ENCODE data around the gene INTS4.
"Not testable (repeated sequence)": the region's sequence is repeated elsewhere in the genome, so short reads cannot be mapped to it uniquely, and the experiment has no call there.

INTS4 gene

DNA sequence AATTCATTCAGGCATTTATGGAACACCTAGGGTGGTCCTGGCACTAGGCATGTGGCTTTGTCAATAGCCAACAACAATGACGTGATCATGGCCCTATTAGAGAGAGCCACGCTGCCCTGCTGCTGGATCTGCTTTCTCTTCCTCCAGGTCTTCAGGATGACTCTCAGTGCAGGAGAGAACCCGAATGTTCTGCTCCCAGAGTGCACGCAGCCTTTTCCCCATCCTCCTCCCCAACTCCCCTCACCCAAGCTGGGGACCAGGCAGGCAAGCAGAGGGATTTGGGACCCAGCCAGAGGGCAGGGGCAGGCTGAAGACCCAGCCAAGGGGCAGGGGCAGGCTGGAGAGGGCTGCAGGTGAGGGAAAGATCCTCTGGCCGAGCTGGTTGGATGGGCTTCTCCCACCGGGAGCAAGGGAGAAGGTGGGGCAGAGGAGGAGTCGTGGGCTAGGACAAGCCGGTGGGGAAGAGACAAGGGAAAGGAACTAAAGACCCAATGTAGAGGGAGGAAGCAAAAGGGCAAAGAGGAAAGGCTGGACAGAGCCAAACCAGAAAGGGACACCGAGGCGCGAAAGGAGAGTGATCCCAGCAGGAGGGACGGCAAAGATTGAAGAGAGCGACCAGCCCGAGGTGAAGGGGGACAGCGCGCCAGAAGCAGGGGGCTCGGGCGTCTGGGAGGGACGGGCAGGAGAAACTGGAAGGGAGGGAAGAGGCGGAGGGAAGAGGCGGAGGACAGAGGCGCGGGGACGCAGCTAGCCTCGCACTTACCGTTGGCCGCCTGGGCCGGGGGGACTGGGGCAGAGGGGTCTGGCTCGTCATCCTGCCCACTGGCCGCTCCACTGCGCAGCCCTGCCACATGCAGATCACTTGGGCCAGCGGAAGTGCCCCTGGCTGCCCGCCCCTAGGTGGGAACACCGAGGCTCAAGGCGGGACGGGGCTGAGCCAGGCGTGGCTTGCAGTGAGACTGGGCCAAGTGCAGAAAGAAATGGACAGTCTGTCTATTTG lies 28.2 kb upstream of the INTS4 start, which contains the start of gene KCTD14:
Gene KCTD14, minus strand, starts transcription at position 880 of the 1,000 bp plus-strand sequence. Its CDS starts 27 bp downstream, at position 853.
- DNase-seq, result no peak

DNA sequence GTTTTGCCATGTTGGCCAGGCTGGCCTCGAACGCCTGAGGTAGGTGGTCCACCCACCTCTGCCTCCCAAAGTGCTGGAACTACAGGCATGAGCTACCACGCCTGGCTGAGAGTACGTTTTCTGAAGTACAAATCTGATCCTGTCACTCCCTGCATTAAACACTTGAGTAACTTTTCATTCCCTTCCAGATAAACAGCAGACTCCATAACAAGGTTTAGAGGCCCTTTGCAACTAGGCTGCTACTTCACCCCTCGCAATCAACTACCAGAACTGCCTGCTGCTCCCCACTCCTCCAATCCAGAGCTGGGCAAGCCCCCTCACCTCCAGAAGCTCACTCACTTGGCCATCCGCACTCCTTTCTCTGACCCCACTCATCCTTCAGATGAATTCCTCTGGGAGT lies 27.1 kb upstream of the INTS4 start:
- no peak for DNase-seq

DNA sequence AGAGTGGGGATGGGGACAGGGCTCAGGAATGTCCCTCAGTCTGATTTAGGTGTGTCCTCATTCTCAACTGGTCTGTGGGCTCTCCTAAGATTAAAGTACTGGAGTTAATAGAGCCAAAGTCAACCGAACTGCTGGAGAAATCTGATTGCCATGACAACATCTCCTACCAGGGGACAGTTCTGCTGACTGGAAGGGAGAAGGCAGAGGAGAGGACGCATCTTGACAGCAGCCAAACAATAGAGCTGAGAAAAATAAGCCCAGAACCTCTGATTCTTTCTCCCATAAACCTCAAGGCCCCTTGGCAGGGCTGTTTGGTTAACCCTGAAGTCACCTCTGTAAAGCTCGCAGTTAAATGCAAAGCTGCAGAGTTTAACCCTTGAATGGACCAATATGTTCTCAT lies 25.8 kb upstream of the INTS4 start:
- DNase-seq, result no peak

DNA sequence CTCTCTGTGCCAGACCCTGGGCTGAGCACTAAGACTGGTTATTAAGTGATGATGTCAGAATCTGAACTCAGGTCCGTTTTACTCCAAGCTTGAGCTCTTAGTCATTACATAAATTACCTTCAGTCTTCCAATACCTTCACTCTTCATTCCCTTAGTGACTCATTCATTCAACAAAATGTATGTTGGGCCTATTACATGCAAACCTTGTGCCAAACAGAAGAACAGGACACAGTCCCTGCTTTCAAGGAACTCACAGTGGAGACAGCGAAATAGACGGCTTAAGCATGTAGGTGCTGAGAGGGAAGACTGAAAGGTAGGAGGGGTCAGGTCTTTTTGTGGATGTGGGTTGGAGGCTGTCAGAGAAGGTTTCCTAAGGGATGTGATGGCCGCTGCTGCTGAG lies 25.3 kb upstream of the INTS4 start:
- no peak for DNase-seq

DNA sequence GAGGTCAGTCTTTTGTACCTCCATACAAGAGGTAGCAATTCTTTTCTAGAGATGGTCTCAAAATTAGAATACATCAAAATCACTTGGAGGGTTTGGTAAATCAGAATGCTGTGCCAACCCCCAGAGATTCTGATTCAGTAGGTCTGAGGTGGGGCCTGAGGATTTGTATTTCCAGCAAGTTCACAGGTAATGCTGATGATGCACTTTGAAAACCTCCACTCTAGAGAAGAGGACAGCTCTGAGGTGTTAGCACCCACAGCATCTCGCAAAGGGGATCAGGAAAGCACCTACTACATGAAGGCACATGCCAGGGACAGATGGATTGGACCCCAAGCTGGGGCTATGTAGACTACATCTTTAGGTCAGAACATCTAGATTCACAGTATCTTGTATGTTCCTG lies 21.4 kb upstream of the INTS4 start:
- no peak for DNase-seq

DNA sequence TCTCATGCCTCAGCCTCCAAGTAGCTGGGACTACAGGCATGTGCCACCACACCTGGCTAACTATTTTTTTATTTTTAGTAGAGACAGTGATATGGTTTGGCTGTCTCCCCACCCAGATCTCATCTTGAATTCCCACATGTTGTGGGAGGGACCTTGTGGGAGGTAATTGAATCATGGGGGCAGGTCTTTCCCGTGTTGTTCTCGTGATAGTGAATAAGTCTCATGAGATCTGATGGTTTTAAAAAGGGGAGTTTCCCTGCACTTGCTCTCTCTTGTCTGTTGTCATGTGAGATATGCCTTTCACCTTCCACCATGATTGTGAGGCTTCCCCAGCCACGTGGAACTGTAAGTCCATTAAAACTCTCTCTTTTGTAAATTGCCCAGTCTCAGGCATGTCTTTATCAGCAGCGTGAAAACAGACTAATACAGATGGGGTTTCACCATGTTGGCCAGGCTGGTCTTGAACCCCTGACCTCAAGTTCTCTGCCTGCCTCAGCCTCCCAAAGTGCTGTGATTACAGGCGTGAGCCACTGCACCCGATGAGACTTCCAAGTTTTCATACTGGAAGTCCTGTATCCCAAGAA lies 20.6 kb upstream of the INTS4 start:
- DNase-seq, result not testable (repeated sequence)

DNA sequence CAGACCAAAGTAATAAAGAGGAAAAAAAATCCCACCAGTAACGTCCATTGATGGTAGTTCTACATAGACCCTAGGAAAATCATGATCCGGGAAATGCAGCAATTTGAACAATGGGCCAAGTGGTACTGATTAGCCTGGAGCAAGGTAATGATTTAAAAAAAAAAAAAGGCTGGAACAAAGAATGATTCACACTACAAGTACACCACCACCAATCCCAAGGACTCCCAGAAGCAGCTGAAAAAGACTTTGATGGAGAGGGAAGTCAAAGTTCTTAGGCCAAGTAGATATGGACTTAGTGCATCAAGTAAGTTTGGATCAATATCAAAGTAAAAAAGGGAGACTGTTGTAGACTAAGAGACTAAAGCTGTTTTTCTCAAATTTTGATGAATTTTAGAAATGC lies 16.8 kb upstream of the INTS4 start:
- no peak for DNase-seq

DNA sequence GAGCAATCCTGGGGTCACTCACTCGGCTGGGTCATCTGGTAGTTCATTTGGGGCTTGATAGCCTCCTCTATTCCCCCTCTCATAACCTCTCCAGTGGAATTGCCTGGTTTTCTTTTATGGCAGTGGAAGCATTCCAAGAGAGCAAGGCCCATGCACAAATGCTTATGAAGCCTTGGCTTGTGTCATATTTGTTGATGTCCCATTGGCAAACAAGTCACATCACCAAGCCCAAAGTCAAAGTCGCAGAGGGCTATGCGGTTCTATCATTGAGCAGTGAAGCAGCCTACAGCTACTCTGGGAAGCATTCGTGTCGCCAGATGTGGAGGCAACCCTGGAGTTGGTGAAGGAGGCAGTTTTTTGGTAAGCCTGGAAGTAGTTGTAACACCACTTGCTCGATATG lies 16.3 kb upstream of the INTS4 start:
- no peak for DNase-seq

DNA sequence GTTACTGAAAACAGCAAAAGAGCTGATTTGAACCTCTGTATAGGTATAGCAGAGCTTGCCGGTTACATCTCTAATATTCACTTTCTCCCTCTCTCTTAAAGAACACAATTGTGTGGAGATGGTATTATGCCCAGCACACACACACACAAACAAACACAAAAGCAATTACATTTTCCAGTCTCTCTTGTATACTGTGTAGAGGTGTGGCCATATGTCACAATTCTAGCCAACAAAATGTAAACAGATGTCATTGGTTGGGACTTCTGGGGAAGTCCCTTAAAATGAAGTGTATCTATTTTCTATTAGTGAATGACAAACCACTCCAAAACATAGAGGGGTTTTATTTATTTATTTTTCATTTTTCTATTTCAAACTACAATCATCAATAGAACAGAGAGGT lies 15.8 kb upstream of the INTS4 start:
- no peak for DNase-seq

DNA sequence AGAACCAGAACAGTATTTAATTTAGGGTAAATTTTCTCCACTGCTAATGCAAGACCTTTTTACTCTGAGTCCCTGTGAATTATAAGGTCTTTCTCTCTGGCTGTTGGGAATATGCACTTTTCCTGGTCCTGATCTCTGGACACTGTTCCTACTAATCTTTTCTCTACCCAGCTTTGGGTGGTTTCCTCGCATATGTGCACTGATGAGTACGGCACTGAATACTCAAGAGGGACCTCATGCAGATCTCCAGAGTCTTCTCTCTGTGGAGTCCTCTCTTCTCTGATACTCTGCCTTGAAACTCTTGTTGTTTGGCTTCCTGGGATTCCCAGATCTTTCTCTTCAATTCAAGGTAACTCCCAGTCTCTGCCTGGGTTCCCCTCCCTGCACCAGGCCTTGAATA lies 14.6 kb upstream of the INTS4 start:
- no peak for DNase-seq

DNA sequence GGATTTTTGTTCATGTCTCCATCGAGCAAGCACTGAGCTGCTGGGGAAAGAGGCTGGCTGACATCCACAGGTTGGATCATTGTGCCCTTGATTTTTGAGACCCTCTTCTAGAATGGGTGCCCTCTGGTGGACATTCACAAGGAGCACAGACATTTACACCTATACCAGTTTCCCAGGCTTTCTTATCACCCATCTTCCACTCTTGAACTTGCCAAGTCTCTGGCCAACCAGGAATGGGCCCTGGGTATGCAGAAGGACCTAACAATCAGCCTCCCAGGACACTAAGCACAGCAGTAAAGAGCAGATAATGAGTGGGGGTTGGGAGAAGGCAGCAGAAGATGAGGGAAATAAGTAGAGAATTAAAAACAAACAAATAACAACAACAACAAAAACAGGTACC lies 5.7 kb upstream of the INTS4 start:
- DNase-seq, result peak; percentile 39

DNA sequence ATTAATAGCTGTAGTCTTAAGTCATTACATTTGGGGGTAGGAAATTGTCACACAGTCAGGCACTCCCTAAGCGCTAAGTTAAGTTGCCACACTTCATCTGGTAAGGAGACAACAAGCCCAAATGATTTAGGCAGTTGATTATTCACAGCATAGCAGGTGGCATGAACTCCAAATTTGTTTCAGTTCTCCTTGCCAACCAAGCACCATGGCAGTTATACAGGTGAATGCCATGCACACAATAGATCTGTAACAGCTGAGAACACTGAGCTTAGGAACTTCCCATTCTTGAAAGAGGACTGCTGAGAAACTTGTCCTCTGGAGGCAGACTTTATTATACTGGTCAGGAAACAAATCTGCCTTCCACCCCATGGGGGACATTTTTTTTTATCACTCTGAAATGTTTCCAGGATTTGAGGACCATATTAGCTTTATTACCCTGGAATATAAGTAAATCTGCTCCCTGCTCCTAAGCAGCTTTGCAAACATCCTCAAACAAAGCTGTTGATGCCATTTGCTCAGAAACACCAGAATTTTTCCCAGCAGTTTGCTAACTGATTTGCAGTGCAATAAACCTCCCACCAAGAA lies 5.1 kb upstream of the INTS4 start:
- no peak for DNase-seq

DNA sequence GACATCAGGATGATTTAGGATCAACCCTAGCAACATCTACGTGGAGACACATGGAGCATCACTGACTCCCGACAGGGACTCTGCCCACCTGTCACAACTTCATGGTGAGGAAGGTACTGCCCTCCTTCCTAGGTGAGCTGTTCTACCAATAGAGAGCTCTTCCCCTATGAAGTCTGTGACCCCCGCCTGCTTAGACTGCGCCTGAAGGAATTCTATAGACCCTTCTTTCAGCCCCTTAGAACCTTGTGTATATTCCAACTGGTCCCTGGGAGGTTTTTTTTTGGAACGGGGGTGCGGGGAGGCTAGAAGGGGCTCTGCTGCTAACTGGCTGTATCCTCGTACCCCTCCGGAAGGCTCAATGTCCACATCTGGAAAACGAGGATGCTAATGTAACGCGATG lies 566 bp downstream of the INTS4 start:
- DNase-seq, result no peak

DNA sequence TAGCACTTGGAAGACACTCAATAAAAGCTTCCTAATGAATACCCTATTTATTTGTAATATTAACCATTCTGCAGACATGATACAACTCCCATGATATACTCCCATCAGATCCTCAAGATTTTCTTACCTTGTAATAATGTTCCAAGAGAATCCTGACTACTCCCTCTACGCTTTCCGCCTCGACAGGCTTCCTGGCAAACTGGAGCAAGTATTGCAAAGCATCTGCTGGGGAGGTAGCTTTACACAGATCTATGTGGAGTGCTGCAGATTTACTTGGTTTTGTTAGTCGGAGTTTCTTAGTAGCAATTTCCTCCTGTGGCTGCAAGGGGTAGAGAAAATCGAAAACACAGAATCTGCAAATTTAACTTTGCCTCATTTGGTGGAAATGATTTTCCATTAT lies 3.5 kb downstream of the INTS4 start:
- no peak for DNase-seq

DNA sequence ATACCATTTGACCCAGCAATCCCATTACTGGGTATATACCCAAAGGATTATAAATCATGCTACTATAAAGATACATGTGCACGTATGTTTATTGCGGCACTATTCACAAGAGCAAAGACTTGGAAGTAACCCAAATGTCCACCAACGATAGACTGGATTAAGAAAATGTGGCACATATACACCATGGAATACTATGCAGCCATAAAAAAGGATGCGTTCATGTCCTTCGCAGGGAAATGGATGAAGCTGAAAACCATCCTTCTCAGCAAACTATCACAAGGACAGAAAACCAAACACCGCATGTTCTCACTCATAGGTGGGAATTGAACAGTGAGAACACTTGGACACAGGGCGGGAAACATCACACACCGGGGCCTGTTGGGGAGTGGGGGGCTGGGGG lies 8.0 kb downstream of the INTS4 start:
- not testable (repeated sequence) for DNase-seq

DNA sequence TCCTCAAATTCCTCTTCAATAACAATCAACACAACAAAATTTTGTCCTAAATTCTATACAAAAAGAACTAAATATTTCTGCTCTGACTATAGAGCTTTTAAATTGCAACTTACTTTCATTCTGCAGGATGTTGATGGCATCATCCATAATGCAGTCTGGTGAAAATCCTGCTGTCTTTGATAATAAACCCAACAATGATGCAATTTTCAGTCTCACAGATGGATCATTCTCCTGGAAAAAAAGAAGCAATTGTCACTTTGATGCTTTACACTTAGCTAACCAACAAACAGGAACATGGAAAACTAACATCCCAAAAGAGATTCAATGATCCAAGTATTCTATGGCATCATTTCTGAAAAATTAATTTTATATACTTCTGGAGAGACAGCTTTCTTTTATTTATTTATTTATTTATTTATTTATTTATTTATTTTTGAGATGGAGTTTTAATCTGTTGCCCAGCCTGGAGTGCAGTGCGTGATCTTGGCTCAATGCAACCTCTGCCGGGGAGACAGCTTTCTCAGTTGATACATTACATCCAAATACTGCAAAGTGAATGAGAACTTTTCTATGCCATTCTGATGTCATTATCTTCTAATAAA lies 13.0 kb downstream of the INTS4 start:
- DNase-seq, result peak in 1 of 2 donors; percentile 10

DNA sequence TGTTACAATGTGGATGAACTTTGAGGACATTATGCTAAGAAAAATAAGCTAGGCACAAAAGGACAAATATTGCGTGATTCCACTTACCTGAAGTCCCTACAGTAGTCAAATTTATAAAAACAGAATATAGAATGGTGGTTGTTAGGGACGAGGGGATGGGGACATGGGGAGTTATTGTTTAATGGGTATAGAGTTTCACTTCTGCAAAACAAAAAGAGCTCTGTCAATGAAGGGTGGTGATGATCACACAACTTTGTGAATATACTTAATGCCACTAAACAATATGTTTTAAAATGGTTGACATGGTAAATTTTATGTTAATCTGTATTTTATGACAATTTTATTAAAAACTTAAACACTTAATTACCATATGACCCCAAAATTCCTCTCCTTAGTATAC lies 26.1 kb downstream of the INTS4 start:
- no peak for DNase-seq

DNA sequence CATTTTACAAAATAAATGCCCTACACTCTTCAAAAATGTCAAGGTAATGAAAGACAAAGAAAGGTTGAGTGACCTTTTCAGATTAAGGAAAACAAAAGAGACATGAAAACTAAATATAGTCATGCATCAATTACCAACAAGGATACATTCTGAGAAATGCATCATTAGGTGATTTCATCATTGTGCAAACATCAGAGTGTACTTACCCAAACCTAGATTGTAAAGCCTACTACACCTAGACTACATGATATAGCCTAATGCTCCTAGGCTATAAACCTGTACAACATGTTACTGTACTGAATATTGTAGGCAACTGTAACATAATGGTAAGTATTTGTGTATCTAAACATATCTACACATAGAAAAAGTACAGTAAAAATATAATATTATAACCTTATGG lies 26.7 kb downstream of the INTS4 start:
- DNase-seq, result no peak

DNA sequence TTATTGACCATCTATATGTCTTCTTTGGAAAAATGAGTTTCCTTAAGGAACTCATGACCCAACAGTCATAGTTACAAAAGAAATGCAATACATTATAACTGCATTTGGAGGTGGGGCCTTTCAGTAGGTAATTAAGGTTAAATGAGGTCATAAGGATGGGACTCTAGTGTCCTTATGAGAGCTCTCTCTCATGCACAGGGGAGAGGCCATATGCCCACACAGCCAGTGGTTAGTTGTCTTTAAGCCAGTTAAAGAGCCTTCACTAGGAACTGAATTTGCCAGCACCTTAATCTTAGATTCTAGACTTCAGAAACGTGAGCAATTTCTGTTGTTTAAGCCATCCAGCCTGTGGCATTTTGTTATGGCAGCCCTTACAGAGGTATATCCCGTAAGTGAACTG lies 27.3 kb downstream of the INTS4 start:
- no peak for DNase-seq

DNA sequence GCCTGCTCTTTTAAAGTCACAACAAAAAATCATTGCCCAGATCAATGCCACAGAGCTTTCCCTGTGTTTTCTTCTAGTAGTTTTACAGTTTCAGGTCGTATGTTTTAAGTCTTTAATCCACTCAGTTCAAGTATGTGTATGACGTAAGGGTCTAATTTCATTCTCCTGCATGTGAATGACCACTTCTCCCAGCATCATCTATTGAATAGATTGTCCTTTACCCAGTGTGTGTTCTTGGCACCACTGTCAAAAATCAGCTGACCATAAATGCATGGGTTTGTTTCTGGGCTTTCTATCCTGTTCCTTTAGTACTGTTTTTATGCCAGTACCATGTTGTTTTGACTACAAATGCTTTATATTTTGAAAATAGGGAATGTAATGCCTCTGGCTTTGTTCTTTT lies 28.1 kb downstream of the INTS4 start:
- DNase-seq, result peak in 1 of 2 donors; percentile 9

DNA sequence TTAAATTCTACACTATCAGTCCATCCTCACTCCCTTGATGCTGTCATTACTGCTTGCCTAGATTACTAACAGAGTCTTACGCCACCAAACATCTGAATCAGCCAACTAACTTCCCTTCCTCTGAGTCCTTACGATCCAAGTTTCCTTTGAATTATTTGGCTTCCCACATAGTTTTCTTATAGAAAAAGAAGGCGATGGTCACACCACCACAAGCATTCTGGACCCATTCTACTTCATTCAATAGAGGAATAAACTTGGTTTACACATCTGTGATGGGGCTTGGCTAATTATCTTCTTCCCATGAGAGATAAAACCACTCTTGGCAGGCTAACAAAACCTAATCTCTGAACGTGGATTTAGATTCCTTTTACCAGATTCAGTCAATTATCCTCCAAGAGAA lies 35.0 kb downstream of the INTS4 start:
- no peak for DNase-seq

DNA sequence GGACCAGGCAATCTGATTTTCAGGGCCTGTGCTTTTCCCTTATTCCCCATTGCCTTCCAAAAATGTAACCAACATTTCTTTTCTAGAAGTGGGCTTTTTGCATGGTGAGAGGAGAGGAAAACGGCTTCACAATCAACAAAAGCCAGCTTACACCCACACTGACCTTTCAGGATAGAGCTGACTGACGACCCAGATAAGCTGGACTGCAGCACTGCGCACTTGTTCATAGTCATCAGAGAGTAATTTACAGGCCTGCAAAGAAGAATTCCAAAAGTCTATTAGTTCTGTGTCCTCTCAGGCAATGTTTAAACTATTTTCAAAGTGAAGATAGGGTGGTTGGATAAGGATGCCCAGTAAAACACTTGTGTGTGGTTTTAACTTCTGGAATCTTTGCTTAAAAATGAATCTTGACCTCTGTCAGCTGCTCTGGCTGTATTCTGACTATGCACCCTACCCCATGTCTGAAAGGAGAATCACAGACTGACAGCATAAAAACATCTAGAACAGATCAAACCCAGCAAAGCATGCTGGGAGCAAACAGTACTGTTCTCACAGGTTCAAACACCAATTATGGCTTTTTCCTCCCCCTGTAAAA lies 35.8 kb downstream of the INTS4 start:
- DNase-seq, result not testable (repeated sequence)

DNA sequence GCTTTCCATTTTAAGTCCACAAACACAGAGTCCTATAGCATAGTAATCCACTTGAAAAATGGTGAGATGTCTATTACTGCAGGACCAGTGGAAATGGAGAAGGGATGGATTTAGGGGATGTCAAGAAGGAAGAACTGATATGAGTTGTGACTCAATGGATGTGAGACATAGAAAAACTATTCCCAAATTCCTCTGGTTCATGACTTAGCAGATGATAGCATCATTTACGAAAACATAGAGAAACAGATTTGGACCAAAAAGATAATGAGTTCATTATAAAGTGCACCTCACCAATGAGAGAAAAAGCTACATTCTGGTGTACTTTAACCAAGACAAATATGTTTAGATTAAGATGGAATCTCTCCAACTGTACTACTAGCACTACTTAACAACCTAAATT lies 51.2 kb downstream of the INTS4 start:
- not testable (repeated sequence) for DNase-seq
